ENCODE results near the gene CACNA1A.

GRCh38 chr19:13355356-13355755 is 150.9 kb downstream of the CACNA1A start:
- TF ChIP-seq EZH2phosphoT487 (IDR thresholded peaks at IDR 0.05; ENCODE audit: low read depth, severe bottlenecking, unreplicated experiment) = no peak
- no peak for TF ChIP-seq CTCF (IDR thresholded peaks at IDR 0.05; ENCODE audit: poor library complexity)
- no peak for TF ChIP-seq EZH2 (IDR thresholded peaks at IDR 0.05; ENCODE audit: borderline replicate concordance)
